ENCODE results near the gene ABCF3.

Gene ABCF3

GRCh38 chr3:184154885-184155643 is 30.9 kb upstream of the ABCF3 start, which contains the start of gene DVL3:
Gene DVL3, plus strand, starts transcription at chr3:184155377. Its CDS starts 259 bp downstream, at chr3:184155636.
- Histone ChIP-seq H3K27ac (ENCODE audit: poor library complexity, severe bottlenecking) (peak within 1 kb of the TSS; percentile 78), H3K4me3 (ENCODE audit: severe bottlenecking) (peak within 1 kb of the TSS; percentile 81), H3K4me1 (ENCODE audit: insufficient read depth, poor library complexity, severe bottlenecking) (peaks cover 15% of the 10 kb centered on the region), H3K27me3 (ENCODE audit: insufficient read depth, poor library complexity, severe bottlenecking) (no peaks in the 10 kb centered on the region), H3K9me3 (ENCODE audit: severe bottlenecking) (no peaks in the 10 kb centered on the region), H3K36me3 (ENCODE audit: low read depth) (no peaks in the 10 kb centered on the region)
- TF ChIP-seq, protein P1, sequence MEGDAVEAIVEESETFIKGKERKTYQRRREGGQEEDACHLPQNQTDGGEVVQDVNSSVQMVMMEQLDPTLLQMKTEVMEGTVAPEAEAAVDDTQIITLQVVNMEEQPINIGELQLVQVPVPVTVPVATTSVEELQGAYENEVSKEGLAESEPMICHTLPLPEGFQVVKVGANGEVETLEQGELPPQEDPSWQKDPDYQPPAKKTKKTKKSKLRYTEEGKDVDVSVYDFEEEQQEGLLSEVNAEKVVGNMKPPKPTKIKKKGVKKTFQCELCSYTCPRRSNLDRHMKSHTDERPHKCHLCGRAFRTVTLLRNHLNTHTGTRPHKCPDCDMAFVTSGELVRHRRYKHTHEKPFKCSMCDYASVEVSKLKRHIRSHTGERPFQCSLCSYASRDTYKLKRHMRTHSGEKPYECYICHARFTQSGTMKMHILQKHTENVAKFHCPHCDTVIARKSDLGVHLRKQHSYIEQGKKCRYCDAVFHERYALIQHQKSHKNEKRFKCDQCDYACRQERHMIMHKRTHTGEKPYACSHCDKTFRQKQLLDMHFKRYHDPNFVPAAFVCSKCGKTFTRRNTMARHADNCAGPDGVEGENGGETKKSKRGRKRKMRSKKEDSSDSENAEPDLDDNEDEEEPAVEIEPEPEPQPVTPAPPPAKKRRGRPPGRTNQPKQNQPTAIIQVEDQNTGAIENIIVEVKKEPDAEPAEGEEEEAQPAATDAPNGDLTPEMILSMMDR (IDR thresholded peaks at IDR 0.05; ENCODE audit: poor library complexity, severe bottlenecking) = no peak
- peak; percentile 65 for ATAC-seq (ENCODE audit: low read depth)
- no peak for DNase-seq (ENCODE audit: low spot score)

DNA sequence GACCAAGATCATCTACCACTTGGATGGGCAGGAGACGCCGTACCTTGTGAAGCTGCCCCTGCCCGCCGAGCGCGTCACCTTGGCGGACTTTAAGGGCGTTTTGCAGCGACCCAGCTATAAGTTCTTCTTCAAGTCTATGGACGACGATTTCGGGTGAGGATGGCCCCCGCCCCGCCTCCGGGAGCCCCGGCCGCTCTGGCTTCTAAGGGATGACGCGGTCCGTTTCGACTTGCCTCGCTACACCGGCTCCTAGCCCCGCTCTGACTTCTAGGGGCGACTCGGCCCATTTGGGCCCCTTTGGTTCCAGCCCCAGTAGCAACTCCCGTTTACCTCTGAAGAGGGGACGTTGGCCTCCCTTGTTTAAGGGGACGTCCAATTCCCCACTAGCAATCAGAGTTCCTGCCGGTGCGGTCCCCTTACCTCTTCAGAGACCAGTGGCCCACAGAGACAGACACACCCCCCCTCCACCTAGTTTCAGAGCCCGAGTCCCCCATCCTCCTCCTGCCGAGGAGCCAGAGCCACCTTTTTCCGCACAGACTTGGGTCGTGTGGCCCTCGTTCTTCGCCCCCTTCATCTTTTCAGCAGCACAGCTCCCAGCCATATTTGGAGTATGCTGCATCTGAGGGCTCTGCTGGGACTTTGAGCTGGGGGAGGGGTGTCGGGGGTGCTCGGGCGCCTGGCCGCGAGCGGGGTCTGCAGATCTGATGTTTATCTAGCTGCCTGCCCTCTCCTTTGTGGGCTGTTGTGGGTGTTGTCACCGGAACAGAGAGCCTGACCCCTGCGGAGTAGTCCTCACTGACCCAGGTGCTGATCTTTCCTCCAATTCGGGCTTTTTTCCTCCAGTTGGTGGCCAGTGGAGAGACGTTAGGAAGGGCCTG is 30.1 kb upstream of the ABCF3 start:
- Histone ChIP-seq H3K9me3 (ENCODE audit: severe bottlenecking) (no peaks in the 10 kb centered on the region), H3K27ac (ENCODE audit: poor library complexity, severe bottlenecking) (peak overlapping the region; percentile 78), H3K36me3 (ENCODE audit: low read depth) (no peaks in the 10 kb centered on the region), H3K4me1 (ENCODE audit: insufficient read depth, poor library complexity, severe bottlenecking) (peaks cover 15% of the 10 kb centered on the region), H3K4me3 (ENCODE audit: severe bottlenecking) (peak overlapping the region; percentile 81), H3K27me3 (ENCODE audit: insufficient read depth, poor library complexity, severe bottlenecking) (no peaks in the 10 kb centered on the region)
- DNase-seq (ENCODE audit: low spot score) = no peak
- TF ChIP-seq, protein P1 (IDR thresholded peaks at IDR 0.05; ENCODE audit: poor library complexity, severe bottlenecking) = no peak
- ATAC-seq (ENCODE audit: low read depth) = peak; percentile 38

DNA sequence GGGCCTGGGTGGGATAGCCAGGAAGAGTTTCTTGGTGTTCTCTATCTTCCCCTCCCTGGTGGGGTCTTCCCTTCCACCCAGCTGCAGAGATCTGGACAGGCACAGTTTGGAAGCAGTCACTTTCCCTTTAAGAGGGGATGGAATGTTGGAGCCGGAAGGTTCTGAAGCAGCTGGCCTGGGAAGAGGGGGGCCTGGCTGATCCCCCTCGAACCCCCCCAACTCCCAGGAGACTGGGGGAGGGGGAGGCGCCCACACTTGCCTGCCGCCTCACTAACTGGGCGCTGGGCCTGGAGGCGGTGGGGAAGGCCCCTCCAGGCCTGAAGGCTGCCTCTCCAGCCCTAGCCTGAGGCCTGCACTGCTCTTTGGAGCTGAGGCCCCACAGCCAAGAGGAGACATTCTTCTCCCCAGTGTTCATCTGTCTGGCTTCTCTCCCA is 29.5 kb upstream of the ABCF3 start:
- Histone ChIP-seq H3K27me3 (ENCODE audit: insufficient read depth, poor library complexity, severe bottlenecking) (no peaks in the 10 kb centered on the region), H3K9me3 (ENCODE audit: severe bottlenecking) (no peaks in the 10 kb centered on the region), H3K36me3 (ENCODE audit: low read depth) (0 out of 2 replicates have a peak, but pooled peaks cover under 1% of the 10 kb centered on the region), H3K4me1 (ENCODE audit: insufficient read depth, poor library complexity, severe bottlenecking) (peaks cover 15% of the 10 kb centered on the region), H3K4me3 (ENCODE audit: severe bottlenecking) (peak overlapping the region; percentile 81), H3K27ac (ENCODE audit: poor library complexity, severe bottlenecking) (peak overlapping the region; percentile 78)
- DNase-seq (ENCODE audit: low spot score) = no peak
- peak; percentile 55 for ATAC-seq (ENCODE audit: low read depth)
- TF ChIP-seq, protein P1 (IDR thresholded peaks at IDR 0.05; ENCODE audit: poor library complexity, severe bottlenecking) = no peak

- TF ChIP-seq, protein P1 (IDR thresholded peaks at IDR 0.05; ENCODE audit: poor library complexity, severe bottlenecking) = no peak
- Histone ChIP-seq H3K4me3 (ENCODE audit: severe bottlenecking) (peak overlapping the region; percentile 81), H3K4me1 (ENCODE audit: insufficient read depth, poor library complexity, severe bottlenecking) (peaks cover 15% of the 10 kb centered on the region), H3K9me3 (ENCODE audit: severe bottlenecking) (no peaks in the 10 kb centered on the region), H3K27ac (ENCODE audit: poor library complexity, severe bottlenecking) (peak overlapping the region; percentile 78), H3K36me3 (ENCODE audit: low read depth) (0 out of 2 replicates have a peak, but pooled peaks cover 7% of the 10 kb centered on the region), H3K27me3 (ENCODE audit: insufficient read depth, poor library complexity, severe bottlenecking) (no peaks in the 10 kb centered on the region)
- DNase-seq (ENCODE audit: low spot score) (no peak), ATAC-seq (ENCODE audit: low read depth) (no peak)
Measured at GRCh38 chr3:184157206-184157605, 28.8 kb upstream of the ABCF3 start.
